ES-I3 (cell line): ENCODE results near the gene TMTC4.
"Not testable (repeated sequence)": the region's sequence is repeated elsewhere in the genome, so short reads cannot be mapped to it uniquely, and the experiment has no call there.

ENCODE experiments used
- H3K36me3 ChIP-seq: 2 replicates; pipeline ENCODE4 v1.6.1; 2013; ENCODE audit warnings: mild to moderate bottlenecking, low read length, control low read depth, moderate library complexity; ENCODE audit not compliant: insufficient read depth
- H3K4me1 ChIP-seq: 2 replicates; pipeline ENCODE4 v1.6.1; 2013; ENCODE audit warnings: mild to moderate bottlenecking, control low read depth, low read length; ENCODE audit not compliant: insufficient read depth
- H3K9ac ChIP-seq: 2 replicates; pipeline ENCODE4 v1.6.1; 2013; ENCODE audit warnings: low read depth, mild to moderate bottlenecking, low read length, moderate library complexity
- H3K9me3 ChIP-seq: 2 replicates; pipeline ENCODE4 v1.6.1; 2013; ENCODE audit warnings: mild to moderate bottlenecking, low read length, moderate library complexity; ENCODE audit not compliant: control insufficient read depth, insufficient read depth

The TMTC4 gene

DNA sequence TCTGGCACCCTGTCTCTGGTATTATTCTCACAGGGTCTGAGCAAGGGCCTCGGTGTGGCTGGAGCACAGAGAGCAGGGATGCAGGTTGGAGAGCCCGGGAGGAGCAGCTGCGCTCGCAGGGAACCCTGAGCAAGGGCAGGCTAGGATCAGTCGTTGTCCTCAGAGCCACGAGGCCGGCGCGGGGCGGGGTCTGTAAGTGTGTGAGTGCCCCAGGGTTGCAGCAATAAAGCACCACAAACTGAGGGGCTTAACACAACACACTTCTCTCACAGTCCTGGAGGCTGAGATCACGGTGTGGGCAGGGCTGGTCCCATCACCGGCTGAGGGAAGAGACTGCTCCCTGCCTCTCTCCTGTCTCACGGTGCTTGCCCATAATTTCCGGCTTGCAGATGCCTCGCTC, 47.5 kb downstream of the TMTC4 start:
- Histone ChIP-seq H3K9ac (no peak overlapping the region), H3K36me3 (no peaks in the 10 kb centered on the region; the same call in 1 of the 2 replicates), H3K4me1 (peaks cover 23% of the 10 kb centered on the region), H3K9me3 (no peaks in the 10 kb centered on the region)

DNA sequence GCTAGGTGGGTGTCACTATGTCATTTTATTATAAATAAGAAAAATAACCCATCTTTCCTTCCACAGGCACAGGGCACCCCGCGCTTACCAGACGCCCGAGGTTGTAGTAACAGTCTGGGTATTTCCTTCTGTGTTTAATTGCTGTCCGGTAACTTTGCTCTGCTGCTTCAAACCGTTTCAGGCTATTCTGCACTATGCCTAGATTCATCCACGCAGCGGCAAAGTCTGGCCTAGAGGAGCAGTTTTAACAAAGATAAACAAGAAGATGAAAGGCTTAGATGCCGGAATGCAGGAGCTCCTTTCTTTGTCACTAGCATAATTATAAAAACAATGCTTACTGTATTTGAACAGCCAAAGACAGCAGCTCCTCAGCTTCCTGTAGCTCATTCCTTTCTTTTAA, 49.1 kb downstream of the TMTC4 start:
- Histone ChIP-seq H3K9me3 (no peaks in the 10 kb centered on the region), H3K9ac (no peak overlapping the region)

DNA sequence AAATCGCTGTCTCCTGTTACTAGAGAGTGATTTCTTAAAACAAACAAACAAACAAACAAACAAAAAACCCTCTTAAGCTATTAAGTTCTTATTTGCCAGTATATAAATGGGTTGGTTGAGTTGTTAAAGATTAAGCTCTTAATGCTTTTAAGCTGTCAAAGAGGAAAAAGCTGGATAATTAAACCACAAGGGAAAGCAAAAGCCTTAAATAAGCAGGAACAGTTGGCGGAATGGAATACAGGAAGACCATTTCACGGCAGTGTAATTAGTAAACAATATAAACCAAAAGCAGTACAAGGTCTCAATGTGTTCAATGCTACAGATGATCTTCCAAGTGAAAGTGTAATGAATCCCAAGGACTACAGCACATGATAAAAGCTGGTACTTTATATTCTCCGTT, 53.8 kb downstream of the TMTC4 start:
- no peaks in the 10 kb centered on the region; the same call in none of the 2 replicates for H3K36me3 ChIP-seq

More for the DNA sequence above, 49.1 kb downstream of the TMTC4 start:
- Histone ChIP-seq H3K4me1 (peaks cover 17% of the 10 kb centered on the region; the same call in 1 of the 2 replicates), H3K36me3 (no peaks in the 10 kb centered on the region; the same call in none of the 2 replicates)

GRCh38 chr13:100619940-100620339, 54.7 kb downstream of the TMTC4 start:
- Histone ChIP-seq H3K9me3 (peaks cover 2% of the 10 kb centered on the region; the same call in 1 of the 2 replicates), H3K36me3 (no peaks in the 10 kb centered on the region; the same call in none of the 2 replicates), H3K4me1 (peaks cover 2% of the 10 kb centered on the region; the same call in 1 of the 2 replicates), H3K9ac (no peak overlapping the region)

More for the DNA sequence above, 53.8 kb downstream of the TMTC4 start:
- no peak overlapping the region for H3K9ac ChIP-seq
- peaks cover 2% of the 10 kb centered on the region; the same call in 1 of the 2 replicates for H3K9me3 ChIP-seq
- peaks cover 10% of the 10 kb centered on the region; the same call in 1 of the 2 replicates for H3K4me1 ChIP-seq

GRCh38 chr13:100618897-100619296, 55.7 kb downstream of the TMTC4 start:
- H3K9ac ChIP-seq, H3K4me1 ChIP-seq, H3K36me3 ChIP-seq, H3K9me3 ChIP-seq: not testable (repeated sequence)

DNA sequence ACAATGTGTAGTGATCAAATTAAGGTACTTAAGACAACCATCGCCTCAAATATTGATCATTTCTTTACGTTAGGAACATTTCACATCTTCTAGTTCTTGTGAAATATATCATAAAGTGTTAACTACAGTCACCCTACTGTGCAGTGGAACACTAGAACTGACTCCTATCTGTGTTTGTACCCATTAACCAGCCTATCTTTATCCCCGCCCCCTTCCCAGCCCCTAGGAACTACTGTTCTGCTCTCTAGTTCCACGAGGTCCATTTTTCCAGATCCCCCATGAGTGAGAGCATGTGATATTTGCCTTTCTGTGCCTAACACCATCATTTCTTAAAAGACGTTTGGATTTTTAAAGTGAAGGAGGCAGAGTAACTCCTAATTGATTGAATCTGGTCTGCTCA, 61.6 kb downstream of the TMTC4 start:
- H3K9me3 ChIP-seq = no peaks in the 10 kb centered on the region; the same call in 1 of the 2 replicates
- no peaks in the 10 kb centered on the region for H3K36me3 ChIP-seq
- peaks cover 8% of the 10 kb centered on the region; the same call in 1 of the 2 replicates for H3K4me1 ChIP-seq
- H3K9ac ChIP-seq = no peak overlapping the region

DNA sequence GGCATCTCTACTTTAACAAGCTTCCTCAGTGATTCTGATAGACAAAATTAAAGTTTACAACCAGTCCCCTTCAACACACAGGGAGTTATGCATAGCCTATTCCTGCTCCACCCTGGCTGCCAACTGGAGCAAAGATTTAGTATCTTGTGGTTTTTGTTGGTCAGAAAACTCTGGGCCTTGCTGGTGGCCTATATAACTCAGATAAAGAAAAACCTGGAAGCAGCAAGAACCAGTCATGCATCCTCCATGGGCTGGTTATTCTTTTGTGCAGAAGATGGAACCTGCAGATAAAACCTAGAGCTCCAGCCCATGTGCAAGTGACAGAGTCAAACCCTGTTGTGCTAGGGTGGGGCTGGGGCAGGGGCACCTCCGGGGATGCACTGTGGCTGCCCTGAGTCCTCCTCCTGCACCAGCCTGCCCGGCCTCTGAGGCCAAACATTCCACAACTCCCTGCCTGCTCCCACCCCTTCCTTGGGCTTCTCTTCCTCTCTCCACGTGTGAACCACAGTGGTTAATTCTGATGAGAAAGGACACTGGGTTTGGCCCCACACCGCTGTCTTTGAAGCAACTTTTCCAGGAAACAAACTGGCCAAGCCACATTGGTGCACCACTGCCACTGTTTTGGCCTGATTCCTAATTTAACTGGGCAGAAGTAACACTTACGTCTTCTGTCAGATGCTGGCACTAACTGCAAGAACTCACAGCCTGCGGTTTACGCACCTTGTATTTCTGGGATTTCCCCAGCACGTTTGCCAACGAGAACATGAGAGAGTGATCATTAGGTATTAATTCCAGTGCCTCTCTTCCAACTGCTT, 62.7 kb downstream of the TMTC4 start:
- no peaks in the 10 kb centered on the region for H3K36me3 ChIP-seq
- peaks cover 8% of the 10 kb centered on the region; the same call in 1 of the 2 replicates for H3K4me1 ChIP-seq
- H3K9me3 ChIP-seq = no peaks in the 10 kb centered on the region
- H3K9ac ChIP-seq = no peak overlapping the region

DNA sequence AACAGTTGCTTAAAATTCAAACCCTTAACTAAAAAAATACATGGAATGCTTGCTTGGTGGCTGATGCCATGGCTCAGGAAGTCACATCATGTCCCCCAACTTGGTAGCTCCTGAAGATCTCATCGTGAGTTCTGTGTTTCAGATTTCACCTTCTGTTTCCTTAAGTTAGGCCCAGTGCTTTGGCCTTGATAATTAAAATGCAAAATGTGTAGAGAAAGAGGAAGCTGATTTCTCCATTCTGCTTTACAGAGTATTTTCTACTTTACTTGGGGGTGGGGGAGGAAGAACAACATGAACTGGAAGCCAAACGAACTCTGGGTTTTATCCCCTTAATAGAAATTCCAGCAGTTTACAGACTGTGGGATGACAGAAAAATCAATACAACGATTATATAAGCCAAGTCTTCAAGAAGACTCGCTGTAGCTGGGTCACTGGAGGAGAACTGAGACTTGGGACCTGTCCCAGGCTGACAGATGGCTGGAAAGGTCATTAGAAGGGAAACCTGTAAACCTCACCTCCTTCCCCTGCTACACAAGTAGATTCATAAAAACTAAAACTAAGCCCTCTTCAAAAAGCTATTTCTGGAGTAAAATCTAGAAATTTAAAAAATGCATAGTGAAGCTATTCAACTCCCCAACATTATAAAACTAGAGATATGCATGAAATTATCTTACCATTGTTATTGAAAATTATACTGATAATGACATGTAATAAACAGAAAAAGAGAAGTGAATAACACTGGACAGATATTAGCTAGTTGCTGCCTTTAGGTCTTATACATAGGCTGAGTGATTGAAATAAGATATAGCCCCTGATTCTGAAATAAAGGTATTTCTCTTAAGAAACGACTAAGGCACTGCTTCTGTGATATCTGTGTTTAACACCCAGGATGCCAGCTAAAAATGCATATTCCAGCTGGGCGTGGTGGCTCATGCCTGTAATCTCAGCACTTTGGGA, 63.9 kb downstream of the TMTC4 start:
- H3K36me3 ChIP-seq = no peaks in the 10 kb centered on the region
- H3K9ac ChIP-seq = no peak overlapping the region
- no peaks in the 10 kb centered on the region for H3K9me3 ChIP-seq
- H3K4me1 ChIP-seq = peaks cover 8% of the 10 kb centered on the region; the same call in 1 of the 2 replicates

DNA sequence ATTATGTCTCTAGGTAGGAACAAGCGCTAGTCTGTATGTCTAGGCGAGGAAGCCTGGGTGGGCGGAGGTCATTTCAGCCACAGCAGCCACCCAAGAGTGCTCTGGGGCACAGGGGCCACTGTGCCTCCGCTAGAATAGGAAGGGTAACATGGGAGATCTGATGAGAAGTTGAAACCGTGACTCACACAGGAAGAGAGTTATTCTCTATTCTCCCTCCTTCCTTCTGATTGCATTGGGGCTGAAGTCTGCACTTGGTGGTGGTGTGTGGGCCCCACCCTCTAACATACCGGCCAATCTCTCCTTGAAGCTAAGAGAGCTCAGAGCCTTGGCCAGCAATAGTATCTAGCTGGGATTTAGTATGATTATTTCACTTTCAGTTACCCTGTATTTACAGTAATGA, 65.7 kb downstream of the TMTC4 start:
- H3K9ac ChIP-seq = no peak overlapping the region
- H3K36me3 ChIP-seq = no peaks in the 10 kb centered on the region
- peaks cover 8% of the 10 kb centered on the region; the same call in 1 of the 2 replicates for H3K4me1 ChIP-seq

DNA sequence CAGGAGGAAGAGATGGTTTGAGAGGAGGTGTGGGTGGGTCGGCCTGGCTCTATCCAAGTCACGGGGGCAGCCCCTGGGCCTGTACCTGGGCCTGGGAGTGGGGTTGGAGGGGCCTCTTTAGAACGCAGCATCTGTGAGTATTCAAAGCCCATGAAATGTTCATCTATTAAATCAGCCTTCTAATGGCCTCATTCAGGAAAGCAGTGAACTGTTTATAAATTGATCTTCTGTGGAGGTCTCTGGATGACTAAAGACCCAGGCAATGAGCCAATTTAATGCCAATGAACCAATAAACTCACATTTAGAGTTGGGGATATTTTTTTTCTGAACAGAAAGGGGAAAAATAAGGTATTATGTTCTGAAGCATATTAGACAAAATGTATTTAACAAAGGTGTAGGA, 66.1 kb downstream of the TMTC4 start:
- no peaks in the 10 kb centered on the region for H3K36me3 ChIP-seq
- H3K9ac ChIP-seq = no peak overlapping the region
- H3K9me3 ChIP-seq = no peaks in the 10 kb centered on the region
- H3K4me1 ChIP-seq = peaks cover 8% of the 10 kb centered on the region; the same call in 1 of the 2 replicates

More for the DNA sequence above, 65.7 kb downstream of the TMTC4 start:
- H3K9me3 ChIP-seq = no peaks in the 10 kb centered on the region

DNA sequence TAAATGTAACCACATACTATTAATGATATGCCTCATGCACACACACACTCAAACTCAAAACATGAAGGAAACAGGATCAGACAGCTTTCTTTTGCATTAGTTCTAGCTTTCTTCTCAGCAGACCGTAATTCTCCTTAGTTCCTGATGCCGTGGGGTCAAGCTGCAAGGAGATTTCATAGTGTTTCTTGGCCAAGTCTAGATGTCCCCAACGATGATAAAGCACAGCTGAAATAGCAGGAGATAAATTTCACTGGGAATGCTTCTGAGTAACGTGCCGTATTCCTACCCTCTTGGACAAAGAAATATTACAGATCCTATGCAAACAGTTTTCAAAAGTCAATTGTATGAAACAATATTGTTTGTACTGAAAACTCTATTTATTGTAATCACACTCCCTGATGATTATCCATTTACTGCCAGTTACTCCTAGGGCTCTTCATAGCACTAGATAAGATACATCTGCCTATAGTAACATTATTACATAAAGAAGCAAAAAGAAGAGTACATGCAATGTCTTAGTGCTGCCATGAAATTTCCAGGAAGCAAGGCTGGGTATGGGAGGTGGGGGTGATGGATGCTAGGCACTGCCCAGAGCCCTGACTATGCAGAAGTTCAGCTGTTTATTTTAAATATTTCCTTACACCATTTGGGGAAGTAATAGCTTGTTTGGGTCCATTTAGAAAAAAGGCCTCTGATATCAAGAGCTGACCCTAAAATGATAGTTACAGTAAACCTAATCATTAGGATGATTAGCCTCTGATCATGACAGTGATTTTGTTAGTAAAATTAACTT, 69.5 kb downstream of the TMTC4 start:
- Histone ChIP-seq H3K36me3 (no peaks in the 10 kb centered on the region), H3K4me1 (peaks cover 2% of the 10 kb centered on the region; the same call in 1 of the 2 replicates), H3K9me3 (no peaks in the 10 kb centered on the region), H3K9ac (no peak overlapping the region)

DNA sequence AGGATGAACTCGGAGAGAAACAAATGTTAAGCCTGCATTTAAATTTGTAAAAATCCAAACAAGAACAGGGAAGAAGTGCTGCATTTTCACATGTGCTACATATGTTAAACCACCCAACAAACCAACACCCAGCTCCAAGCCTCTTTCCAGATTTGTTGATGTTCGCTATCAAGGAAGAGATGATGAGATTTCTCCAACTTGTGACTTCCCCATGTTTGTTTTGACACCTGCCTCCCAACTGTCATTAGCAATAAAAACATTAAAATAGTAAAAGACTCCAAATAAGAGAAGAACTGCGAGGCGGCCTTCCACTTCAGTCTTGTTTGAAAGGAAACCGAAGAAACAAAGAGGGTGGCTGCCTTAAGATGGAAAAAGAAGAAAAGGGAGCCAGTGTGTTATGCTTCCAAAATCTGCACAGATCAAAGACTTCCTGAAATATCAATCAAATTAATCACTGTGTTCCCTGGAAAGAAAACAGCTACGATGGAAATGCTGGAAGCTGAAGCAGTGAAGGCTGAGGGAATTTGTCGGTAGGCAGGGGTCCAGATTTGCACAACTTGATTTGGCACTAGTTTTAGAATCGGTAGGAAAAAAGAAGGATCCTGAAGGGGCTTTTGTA, 72.0 kb downstream of the TMTC4 start:
- no peak overlapping the region for H3K9ac ChIP-seq
- no peaks in the 10 kb centered on the region for H3K36me3 ChIP-seq
- no peaks in the 10 kb centered on the region for H3K4me1 ChIP-seq
- no peaks in the 10 kb centered on the region for H3K9me3 ChIP-seq

DNA sequence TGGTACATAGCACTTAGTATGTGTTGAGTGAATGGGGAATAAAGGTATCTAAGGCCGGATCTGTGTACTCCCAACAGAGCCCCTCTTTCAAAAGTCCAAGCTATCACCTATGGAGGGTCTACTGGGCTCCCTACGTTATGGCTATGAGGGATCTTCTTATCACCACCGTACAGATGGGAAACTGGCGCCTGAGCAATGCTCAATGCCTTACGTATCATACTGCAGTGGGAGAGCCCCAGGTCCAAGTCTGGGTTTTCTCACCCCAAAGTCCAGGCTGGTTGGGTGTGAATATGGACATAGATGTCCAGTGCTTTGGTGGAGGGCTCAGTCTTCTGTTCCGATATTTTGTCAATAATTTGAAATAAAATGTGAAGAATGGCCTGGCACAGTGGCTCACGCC, 72.9 kb downstream of the TMTC4 start:
- no peaks in the 10 kb centered on the region for H3K36me3 ChIP-seq
- no peaks in the 10 kb centered on the region for H3K9me3 ChIP-seq
- no peak overlapping the region for H3K9ac ChIP-seq
- no peaks in the 10 kb centered on the region for H3K4me1 ChIP-seq
